Ovary (tissue), 9 donors: Measurements from ENCODE around the gene GAS6. TPM values are rescaled to one million over a fixed set of nuclear protein-coding genes. Genes with fewer than 3 reads are reported as not detected.

ENCODE experiments used
- DNase-seq, 5 donors: peaks; one replicate each; pipeline ENCODE4 v3.0.0-alpha.2; 2019 to 2020
- H3K27ac ChIP-seq, 2 donors: fragments of 200-600 bp; one replicate each; pipeline versions ENCODE4 v1.5.1 to v1.8.0; 2019 to 2022
- H3K27me3 ChIP-seq: fragments of 200-600 bp; one replicate; pipeline ENCODE4 v1.8.0; 2022
- H3K36me3 ChIP-seq: fragments of 200-600 bp; sonication (generic); one replicate; pipeline ENCODE4 v1.5.1; 2019
- H3K4me1 ChIP-seq: one replicate; pipeline ENCODE4 v1.8.1; 2013; ENCODE audit warnings: mild to moderate bottlenecking, moderate library complexity; ENCODE audit not compliant: insufficient read depth
- H3K4me3 ChIP-seq: fragments of 200-600 bp; sonication (generic); one replicate; pipeline ENCODE4 v1.5.1; 2017
- H3K9me3 ChIP-seq, 2 donors: fragments of 200-600 bp in 1 of 2; sonication (generic) in 1 of 2; one replicate each; pipeline versions ENCODE4 v1.5.1 to v1.8.1; 2013 to 2019; ENCODE audit warnings: mild to moderate bottlenecking in 1 of 2, moderate library complexity in 1 of 2
- EP300 ChIP-seq: sonication (generic); formaldehyde crosslinking; IDR thresholded peaks from one replicate; pipeline ENCODE4 v1.6.1; 2017; ENCODE audit warnings: antibody characterized with exemption
- POLR2A ChIP-seq: fragments of 450-650 bp; IDR thresholded peaks from one replicate; pipeline ENCODE4 v1.6.1; 2017; ENCODE audit warnings: antibody characterized with exemption, mild to moderate bottlenecking, moderate library complexity
- WGBS, 3 donors: extraction: QIAGEN DNeasy Blood & Tissue Kit in 1 of 3; methylation state at CpG; one replicate each; pipeline versions ENCODE4 v1.1.5 to v1.1.7; 2013 to 2017; 5-methylcytosine and 5-hydroxymethylcytosine counted together
- intact Hi-C, 4 donors: fragments of 100-400 bp; cut with DNase I; formaldehyde crosslinking; loops; one replicate each; pipeline versions ENCODE4 v1.11.0 to v1.15.1; 2022 to 2023
- polyA plus RNA-seq, 2 donors: library from polyadenylated mRNA; stranded (reverse); fragments of 200-250 nt in 1 of 2; fragments of 350-450 nt in 1 of 2; fragmentation: Illumina TruSeq in 1 of 2; extraction: RNeasy Lipid Tissue Mini Kit (QIAGEN cat#74804) in 1 of 2; gene quantifications; one replicate each; pipeline ENCODE4 v1.2.3, GENCODE V29; 2013 to 2014
- total RNA-seq, 7 donors: library from RNA; depleted of rRNA in 2 of 7; stranded (reverse); fragments of >200 nt in 2 of 7; fragmentation: NEBNext Ultra II Directional in 3 of 7; extraction: Animal tissue kit (Norgen Biotek cat#: 25700) in 3 of 7; gene quantifications; one replicate each; pipeline versions ENCODE4 v1.1.0 to v1.2.4, GENCODE V29; 2016 to 2023
- TF ChIP-seq, protein P1 (sequence below), 3 donors: fragments of 450-650 bp in 2 of 3; fragments of 200-600 bp in 1 of 3; IDR thresholded peaks; one replicate each; pipeline versions ENCODE4 v1.5.1 to v1.8.0; 2016 to 2022; ENCODE audit warnings: antibody characterized with exemption in 3 of 3, mild to moderate bottlenecking in 1 of 3
- donor health status: DM: no; HTN: no; CAD: no; lungs with moderate emphysema.
- donor health status: DM: no; HTN: no; CAD: no.
- donor health status: Bipolar disorder and iron deficiency.
- donor health status: DM: yes; HTN: yes; CAD: no.
- donor health status: DM: no; HTN: no; CAD: no.
- donor health status: DM: yes; HTN: yes; CAD: no.

GAS6 gene
- total and polyA plus RNA-seq, 9 donors, result 44.9 to 336 (median 143) TPM

DNA sequence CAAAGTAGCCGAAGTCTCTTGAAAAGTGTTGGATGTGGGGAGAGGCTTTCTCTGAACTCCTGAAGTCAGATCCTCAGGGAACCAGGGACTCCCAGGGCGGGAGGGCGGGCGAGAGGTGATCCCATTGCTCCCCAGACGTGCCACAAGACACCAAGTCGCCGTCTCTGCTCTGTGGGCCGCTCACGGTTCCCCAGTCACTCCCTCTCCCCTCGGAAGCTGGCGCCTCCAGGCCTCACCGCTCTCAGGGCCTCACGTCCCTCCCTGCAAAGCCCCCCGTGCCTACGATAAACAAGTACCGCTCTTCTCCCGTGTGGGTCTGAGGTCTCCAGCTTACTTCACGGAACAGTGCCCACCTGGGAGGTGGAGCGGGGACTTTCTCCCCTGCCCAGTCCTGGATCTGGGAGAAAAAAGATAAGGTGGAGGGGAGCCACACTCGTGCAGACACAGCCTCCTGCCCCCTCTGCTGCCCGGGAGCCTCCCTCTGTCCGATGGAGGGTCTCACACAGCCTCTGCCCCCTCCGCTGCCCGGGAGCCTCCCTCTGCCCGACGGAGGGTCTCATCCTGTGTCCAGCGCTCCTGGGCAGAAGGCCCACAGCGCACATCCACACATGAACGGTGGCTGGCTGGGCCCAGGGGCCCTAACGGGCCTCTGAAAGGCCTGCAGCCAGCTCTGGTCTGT lies 50.7 kb downstream of the GAS6 start:
- no peak overlapping the region for H3K4me3 ChIP-seq
- H3K9me3 ChIP-seq, result no peaks in the 10 kb centered on the region
- H3K36me3 ChIP-seq, result no peaks in the 10 kb centered on the region
- intact Hi-C loops, result loop anchor here in 1 of 4 donors (5.0 kb wide), 1 partner anchor 414 kb away; no protein-coding TSS in a partner anchor
- TF ChIP-seq, protein P1, sequence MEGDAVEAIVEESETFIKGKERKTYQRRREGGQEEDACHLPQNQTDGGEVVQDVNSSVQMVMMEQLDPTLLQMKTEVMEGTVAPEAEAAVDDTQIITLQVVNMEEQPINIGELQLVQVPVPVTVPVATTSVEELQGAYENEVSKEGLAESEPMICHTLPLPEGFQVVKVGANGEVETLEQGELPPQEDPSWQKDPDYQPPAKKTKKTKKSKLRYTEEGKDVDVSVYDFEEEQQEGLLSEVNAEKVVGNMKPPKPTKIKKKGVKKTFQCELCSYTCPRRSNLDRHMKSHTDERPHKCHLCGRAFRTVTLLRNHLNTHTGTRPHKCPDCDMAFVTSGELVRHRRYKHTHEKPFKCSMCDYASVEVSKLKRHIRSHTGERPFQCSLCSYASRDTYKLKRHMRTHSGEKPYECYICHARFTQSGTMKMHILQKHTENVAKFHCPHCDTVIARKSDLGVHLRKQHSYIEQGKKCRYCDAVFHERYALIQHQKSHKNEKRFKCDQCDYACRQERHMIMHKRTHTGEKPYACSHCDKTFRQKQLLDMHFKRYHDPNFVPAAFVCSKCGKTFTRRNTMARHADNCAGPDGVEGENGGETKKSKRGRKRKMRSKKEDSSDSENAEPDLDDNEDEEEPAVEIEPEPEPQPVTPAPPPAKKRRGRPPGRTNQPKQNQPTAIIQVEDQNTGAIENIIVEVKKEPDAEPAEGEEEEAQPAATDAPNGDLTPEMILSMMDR (IDR thresholded peaks at IDR 0.05), result no peak
- TF ChIP-seq EP300 (no peak), POLR2A (no peak)
- 65 to 67% (median 65%) methylated on average over 29 to 30 of the region's 30 CpGs for WGBS, 3 donors
- DNase-seq, result peak in 1 of 5 donors; percentile 20
- H3K27ac ChIP-seq, result peak overlapping the region in 1 of 2 donors; percentile 15
- H3K4me1 ChIP-seq, result peaks cover 11% of the 10 kb centered on the region
- H3K27me3 ChIP-seq, result no peaks in the 10 kb centered on the region

GRCh38 chr13:113812178-113813040 lies 51.5 kb downstream of the GAS6 start:
- Histone ChIP-seq H3K9me3 (no peaks in the 10 kb centered on the region), H3K4me1 (peaks cover 11% of the 10 kb centered on the region), H3K36me3 (no peaks in the 10 kb centered on the region), H3K27ac (no peak overlapping the region), H3K27me3 (no peaks in the 10 kb centered on the region), H3K4me3 (no peak overlapping the region)
- 82 to 84% (median 84%) methylated on average over 43 to 51 of the region's 51 CpGs for WGBS, 3 donors
- intact Hi-C loops, result loop anchor here in 1 of 4 donors (5.0 kb wide), 1 partner anchor 415 kb away; no protein-coding TSS in a partner anchor
- TF ChIP-seq, protein P1 (IDR thresholded peaks at IDR 0.05), result no peak
- no peak for TF ChIP-seq EP300
- no peak for TF ChIP-seq POLR2A
- peak in 1 of 5 donors; percentile 26 for DNase-seq

DNA sequence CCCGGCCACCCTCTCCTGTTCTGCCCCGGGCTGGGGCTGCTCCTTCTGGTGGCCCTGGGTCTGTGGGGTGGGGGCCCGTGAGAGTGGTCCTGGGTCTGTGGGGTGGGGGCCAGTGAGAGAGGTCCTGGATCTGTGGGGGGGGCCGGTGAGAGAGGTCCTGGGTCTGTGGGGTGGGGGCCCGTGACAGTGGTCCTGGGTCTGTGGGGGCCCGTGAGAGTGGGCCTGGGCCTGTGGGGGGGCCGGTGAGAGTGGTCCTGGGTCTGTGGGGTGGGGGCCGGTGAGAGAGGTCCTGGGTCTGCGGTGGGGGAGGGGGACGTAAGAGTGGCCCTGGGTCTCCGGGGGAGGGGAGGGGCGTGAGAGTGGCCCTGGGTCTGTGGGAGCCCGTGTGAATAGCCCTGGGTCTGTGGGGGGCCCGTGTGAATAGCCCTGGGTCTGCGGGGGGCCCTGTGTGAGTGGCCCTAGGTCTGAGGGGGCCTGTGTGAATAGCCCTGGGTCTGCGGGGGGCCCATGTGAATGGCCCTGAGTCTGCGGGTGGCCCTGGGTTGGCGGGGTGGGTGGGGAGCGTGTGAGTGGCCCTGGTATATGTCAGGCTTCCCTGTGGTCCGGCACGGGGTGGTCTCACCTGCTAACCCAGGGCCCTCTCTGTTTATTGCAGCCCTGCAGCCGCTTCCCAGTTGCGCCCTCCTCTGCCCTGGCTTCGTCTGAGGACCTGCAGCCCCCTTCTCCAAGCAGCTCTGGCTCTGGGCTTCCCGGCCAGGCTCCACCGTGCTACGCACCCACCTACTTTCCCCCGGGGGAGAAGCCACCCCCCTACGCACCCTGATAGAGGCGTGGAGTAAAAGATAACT lies 52.6 kb downstream of the GAS6 start:
- TF ChIP-seq EP300, result no peak
- TF ChIP-seq, protein P1 (IDR thresholded peaks at IDR 0.05), result no peak
- TF ChIP-seq POLR2A, result no peak
- H3K27ac ChIP-seq, result no peak overlapping the region
- peaks cover 10% of the 10 kb centered on the region for H3K4me1 ChIP-seq
- intact Hi-C loops, result loop anchor here in 1 of 4 donors (5.0 kb wide), 1 partner anchor 416 kb away; no protein-coding TSS in a partner anchor
- no peaks in the 10 kb centered on the region for H3K9me3 ChIP-seq
- no peaks in the 10 kb centered on the region for H3K27me3 ChIP-seq
- H3K4me3 ChIP-seq, result no peak overlapping the region
- WGBS, 3 donors, result 70 to 74% (median 72%) methylated on average over 25 to 30 of the region's 30 CpGs
- no peak for DNase-seq
- H3K36me3 ChIP-seq, result no peaks in the 10 kb centered on the region

DNA sequence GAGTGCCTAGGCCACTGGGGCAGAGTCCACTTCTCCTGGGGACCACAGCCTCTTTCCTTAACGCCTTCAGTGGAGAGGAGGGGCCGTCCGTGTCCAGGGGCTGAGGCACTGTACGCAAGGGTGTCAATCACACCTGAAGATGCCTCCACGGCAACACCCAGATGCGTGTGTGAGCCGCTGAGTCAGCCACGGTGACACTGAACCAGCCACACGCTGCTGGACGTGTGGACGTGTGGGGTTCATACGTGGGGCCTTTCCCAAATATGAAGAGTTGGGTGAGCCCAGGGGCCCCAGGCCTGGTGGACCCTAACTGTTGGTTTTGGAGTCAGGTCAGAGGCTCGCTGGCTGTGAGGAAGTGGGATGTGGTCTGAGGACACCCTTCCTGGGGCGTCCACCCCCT lies 53.2 kb downstream of the GAS6 start:
- intact Hi-C loops, result loop anchor here in 1 of 4 donors (5.0 kb wide), 1 partner anchor 417 kb away; no protein-coding TSS in a partner anchor
- H3K9me3 ChIP-seq, result no peaks in the 10 kb centered on the region
- DNase-seq, result no peak
- WGBS, 3 donors, result 91 to 96% (median 94%) methylated on average over 13 to 14 of the region's 14 CpGs
- H3K36me3 ChIP-seq, result no peaks in the 10 kb centered on the region
- no peak overlapping the region for H3K4me3 ChIP-seq
- H3K27ac ChIP-seq, result no peak overlapping the region
- TF ChIP-seq, protein P1 (IDR thresholded peaks at IDR 0.05), result no peak
- TF ChIP-seq EP300 (no peak), POLR2A (no peak)
- no peaks in the 10 kb centered on the region for H3K27me3 ChIP-seq
- H3K4me1 ChIP-seq, result peaks cover 10% of the 10 kb centered on the region
